Measurements from ENCODE around the gene ATAD3A.
"Not testable (repeated sequence)": the region's sequence is repeated elsewhere in the genome, so short reads cannot be mapped to it uniquely, and the experiment has no call there.

ATAD3A gene

DNA sequence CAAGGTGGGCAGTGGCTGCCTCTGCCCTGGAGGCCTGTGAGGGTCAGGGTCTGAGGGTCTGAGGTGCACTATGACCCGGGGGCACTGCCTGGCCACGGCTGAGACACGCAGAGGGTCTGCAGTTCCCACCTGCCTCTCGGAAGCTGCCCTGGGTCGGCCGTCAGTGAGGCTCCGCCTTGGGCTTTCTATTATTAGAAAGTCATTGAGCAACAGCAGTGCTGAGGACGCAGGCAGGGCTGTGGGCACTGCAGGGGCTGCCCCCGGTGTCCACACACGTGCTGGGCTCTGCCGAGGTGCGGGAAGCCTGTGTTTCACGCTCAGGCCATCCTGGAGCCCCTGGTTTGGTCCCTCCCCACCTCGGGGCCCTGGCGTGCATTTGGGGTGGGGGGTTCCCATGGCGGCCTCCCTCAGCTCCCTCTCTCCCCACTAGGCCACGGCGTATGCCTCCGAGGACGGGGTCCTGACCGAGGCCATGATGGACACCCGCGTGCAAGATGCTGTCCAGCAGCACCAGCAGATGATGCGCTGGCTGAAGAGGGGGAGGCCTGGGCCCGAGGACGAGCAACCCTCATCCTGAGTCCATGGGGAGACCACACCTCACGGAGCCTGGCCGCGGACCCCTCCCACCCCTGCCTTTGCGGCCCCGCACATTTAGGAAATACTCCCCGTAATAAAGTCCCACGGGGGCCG is 3.0 kb upstream of the ATAD3A start:
- peaks cover 23% of the 10 kb centered on the region for H3K4me1 Mint-ChIP-seq (ENCODE audit: low read depth)
- H3K27ac Mint-ChIP-seq: not testable (repeated sequence)

DNA sequence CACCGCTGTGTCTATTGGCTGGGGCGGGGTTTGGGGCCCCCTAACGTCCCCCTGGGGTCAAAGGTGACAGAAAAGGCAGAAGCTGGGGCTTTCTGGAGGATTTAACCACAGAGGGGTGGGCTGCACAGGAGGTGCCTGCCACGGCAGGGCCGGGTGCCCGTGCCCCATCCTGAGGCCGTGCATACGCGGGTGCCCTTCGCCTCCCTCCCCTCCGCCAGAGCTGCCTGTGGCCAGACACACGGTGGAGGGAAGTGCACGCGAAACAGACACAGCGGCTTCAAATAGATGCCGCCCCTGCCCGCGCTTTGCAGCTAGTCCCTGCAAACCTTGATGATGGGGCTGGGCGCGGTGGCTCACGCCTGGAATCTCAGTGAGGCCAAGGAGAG is 2.5 kb upstream of the ATAD3A start:
- H3K27me3 Mint-ChIP-seq (ENCODE audit: low read depth); H3K4me3 Mint-ChIP-seq; H3K36me3 Mint-ChIP-seq (ENCODE audit: low read depth); H3K27ac Mint-ChIP-seq; H3K9me3 Mint-ChIP-seq: not testable (repeated sequence)
- peaks cover 23% of the 10 kb centered on the region for H3K4me1 Mint-ChIP-seq (ENCODE audit: low read depth)

More for the DNA sequence above, 3.0 kb upstream of the ATAD3A start:
- not testable (repeated sequence) for H3K4me3 Mint-ChIP-seq; H3K36me3 Mint-ChIP-seq (ENCODE audit: low read depth); H3K9me3 Mint-ChIP-seq; H3K27me3 Mint-ChIP-seq (ENCODE audit: low read depth)

- Mint-ChIP-seq H3K27ac (peak overlapping the region; percentile 93), H3K36me3 (ENCODE audit: low read depth) (no peaks in the 10 kb centered on the region), H3K4me3 (peak overlapping the region; percentile 90), H3K4me1 (ENCODE audit: low read depth) (peaks cover 15% of the 10 kb centered on the region), H3K9me3 (no peaks in the 10 kb centered on the region), H3K27me3 (ENCODE audit: low read depth) (no peaks in the 10 kb centered on the region)
These were observed 940 bp upstream of the ATAD3A start for GRCh38 chr1:1510912-1511532.

DNA sequence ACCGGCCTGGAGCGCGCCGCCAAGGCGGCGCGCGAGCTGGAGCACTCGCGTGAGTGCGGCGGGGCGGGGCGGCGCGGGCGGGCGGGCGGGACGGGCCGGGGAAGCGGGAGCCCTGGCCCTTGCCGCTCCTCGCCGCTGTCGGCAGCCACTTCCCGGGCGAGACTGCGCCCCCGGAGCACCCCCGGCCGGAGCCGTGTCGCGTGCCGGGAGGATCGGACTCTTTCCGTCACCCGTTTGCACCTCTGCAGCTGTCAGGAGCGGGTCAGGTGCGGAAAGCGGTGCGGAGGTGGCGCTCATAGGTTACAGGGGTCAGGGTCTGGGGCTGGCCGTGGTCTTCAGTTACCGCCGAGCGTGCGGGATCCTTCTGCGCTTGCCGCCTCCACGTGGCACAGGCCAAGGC is 463 bp downstream of the ATAD3A start:
- peak overlapping the region; percentile 64 for H3K4me3 Mint-ChIP-seq
- H3K4me1 Mint-ChIP-seq (ENCODE audit: low read depth); H3K36me3 Mint-ChIP-seq (ENCODE audit: low read depth); H3K27ac Mint-ChIP-seq; H3K9me3 Mint-ChIP-seq; H3K27me3 Mint-ChIP-seq (ENCODE audit: low read depth): not testable (repeated sequence)

GRCh38 chr1:1513675-1514074 is 1.7 kb downstream of the ATAD3A start:
- H3K4me1 Mint-ChIP-seq (ENCODE audit: low read depth); H3K27me3 Mint-ChIP-seq (ENCODE audit: low read depth); H3K36me3 Mint-ChIP-seq (ENCODE audit: low read depth); H3K9me3 Mint-ChIP-seq: not testable (repeated sequence)
- Mint-ChIP-seq H3K27ac (peak overlapping the region; percentile 41), H3K4me3 (peak overlapping the region; percentile 64)

GRCh38 chr1:1514376-1514775 is 2.4 kb downstream of the ATAD3A start:
- not testable (repeated sequence) for H3K4me1 Mint-ChIP-seq (ENCODE audit: low read depth); H3K4me3 Mint-ChIP-seq; H3K27me3 Mint-ChIP-seq (ENCODE audit: low read depth); H3K36me3 Mint-ChIP-seq (ENCODE audit: low read depth); H3K9me3 Mint-ChIP-seq; H3K27ac Mint-ChIP-seq

DNA sequence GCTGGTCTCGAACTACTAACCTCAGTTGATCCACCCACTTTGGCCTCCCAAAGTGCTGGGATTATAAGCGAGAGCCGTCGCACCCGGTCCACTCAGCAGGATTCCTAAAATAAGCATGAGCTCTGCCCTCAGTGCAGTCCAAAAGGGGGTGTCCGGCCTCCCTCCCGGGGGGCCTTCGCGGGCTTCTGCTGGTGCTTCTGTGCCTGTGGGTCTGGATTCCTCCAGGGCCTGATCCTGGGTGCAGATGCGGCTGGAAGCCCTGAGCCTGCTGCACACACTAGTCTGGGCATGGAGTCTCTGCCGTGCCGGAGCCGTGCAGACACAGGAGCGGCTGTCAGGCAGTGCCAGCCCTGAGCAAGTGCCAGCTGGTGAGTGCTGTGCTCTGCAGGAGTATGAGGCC is 5.0 kb downstream of the ATAD3A start:
- not testable (repeated sequence) for H3K4me3 Mint-ChIP-seq; H3K4me1 Mint-ChIP-seq (ENCODE audit: low read depth); H3K9me3 Mint-ChIP-seq; H3K27me3 Mint-ChIP-seq (ENCODE audit: low read depth); H3K36me3 Mint-ChIP-seq (ENCODE audit: low read depth); H3K27ac Mint-ChIP-seq

DNA sequence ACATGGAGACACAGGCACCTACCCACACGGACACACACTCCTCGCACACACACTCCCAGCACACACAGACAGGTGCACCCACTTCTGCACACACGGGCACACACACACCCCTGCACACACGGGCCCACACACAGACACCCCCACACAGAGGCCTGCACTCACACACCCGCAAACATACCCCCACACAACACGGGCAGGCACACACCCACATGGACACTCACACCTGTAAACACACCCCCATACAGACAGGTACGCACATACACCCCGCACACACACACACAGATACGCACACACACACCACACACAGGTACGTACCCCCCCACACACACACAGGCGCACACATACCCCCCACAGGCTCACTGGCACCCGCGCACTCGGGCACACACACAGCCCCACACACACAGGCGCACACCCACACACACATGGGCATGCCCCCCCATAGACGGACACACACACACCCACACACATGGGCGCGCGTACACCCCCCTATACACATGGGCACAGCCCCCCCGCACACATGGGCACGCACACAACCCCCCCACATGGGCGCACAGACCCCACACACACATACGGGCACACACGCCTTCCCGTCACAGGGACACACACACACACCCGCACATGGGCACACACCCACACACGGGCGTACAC is 6.1 kb downstream of the ATAD3A start:
- H3K27ac Mint-ChIP-seq: no peak overlapping the region

GRCh38 chr1:1518621-1519007 is 6.7 kb downstream of the ATAD3A start:
- not testable (repeated sequence) for H3K9me3 Mint-ChIP-seq; H3K4me1 Mint-ChIP-seq (ENCODE audit: low read depth); H3K27ac Mint-ChIP-seq; H3K4me3 Mint-ChIP-seq; H3K27me3 Mint-ChIP-seq (ENCODE audit: low read depth); H3K36me3 Mint-ChIP-seq (ENCODE audit: low read depth)

More for the DNA sequence above, 6.1 kb downstream of the ATAD3A start:
- Mint-ChIP-seq H3K4me1 (ENCODE audit: low read depth) (peaks cover 2% of the 10 kb centered on the region), H3K9me3 (no peaks in the 10 kb centered on the region), H3K36me3 (ENCODE audit: low read depth) (peaks cover 8% of the 10 kb centered on the region), H3K4me3 (no peak overlapping the region), H3K27me3 (ENCODE audit: low read depth) (no peaks in the 10 kb centered on the region)

GRCh38 chr1:1519805-1520505 is 8.0 kb downstream of the ATAD3A start:
- H3K9me3 Mint-ChIP-seq; H3K4me1 Mint-ChIP-seq (ENCODE audit: low read depth); H3K27me3 Mint-ChIP-seq (ENCODE audit: low read depth); H3K27ac Mint-ChIP-seq; H3K36me3 Mint-ChIP-seq (ENCODE audit: low read depth); H3K4me3 Mint-ChIP-seq: not testable (repeated sequence)

DNA sequence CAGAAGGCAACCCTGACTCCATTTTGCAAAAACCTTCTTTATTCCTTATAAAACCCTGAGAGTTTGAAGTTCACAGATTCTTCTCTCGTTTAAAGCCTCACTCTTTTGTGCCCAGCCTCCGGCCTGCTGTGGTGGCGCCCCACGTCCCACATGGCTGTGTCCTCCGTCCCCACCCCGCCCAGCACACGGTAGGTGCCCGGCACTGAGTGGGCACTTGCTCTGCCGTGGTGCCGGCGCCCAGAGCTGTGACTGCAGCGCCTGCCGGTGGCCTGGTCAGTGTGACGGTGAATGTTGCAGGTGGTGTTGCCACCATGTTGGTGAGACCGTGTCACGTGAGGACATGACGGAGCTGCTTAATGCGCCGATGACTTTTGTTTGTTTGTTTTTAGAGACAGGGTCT is 9.4 kb downstream of the ATAD3A start:
- Mint-ChIP-seq H3K27ac (no peak overlapping the region), H3K36me3 (ENCODE audit: low read depth) (peaks cover 11% of the 10 kb centered on the region), H3K4me3 (no peak overlapping the region), H3K27me3 (ENCODE audit: low read depth) (no peaks in the 10 kb centered on the region), H3K4me1 (ENCODE audit: low read depth) (no peaks in the 10 kb centered on the region), H3K9me3 (no peaks in the 10 kb centered on the region)

DNA sequence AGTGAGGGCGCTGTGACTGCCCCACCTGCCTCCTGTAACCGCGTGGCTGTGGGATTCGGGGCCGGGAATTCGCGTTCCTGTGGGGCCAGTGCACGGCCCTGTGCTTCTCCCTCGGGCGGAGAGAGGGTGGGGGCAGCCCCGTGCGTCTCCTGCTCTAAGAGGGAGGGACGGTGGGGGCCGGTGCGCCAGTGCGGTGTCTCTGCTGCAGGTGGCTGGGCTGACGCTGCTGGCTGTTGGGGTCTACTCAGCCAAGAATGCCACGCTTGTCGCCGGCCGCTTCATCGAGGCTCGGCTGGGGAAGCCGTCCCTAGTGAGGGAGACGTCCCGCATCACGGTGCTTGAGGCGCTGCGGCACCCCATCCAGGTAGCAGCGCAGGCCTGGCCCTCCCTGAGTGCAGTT is 10.6 kb downstream of the ATAD3A start:
- H3K27me3 Mint-ChIP-seq (ENCODE audit: low read depth); H3K4me1 Mint-ChIP-seq (ENCODE audit: low read depth); H3K4me3 Mint-ChIP-seq; H3K27ac Mint-ChIP-seq; H3K9me3 Mint-ChIP-seq: not testable (repeated sequence)
- H3K36me3 Mint-ChIP-seq (ENCODE audit: low read depth): peaks cover 11% of the 10 kb centered on the region

- H3K4me3 Mint-ChIP-seq; H3K4me1 Mint-ChIP-seq (ENCODE audit: low read depth); H3K36me3 Mint-ChIP-seq (ENCODE audit: low read depth); H3K27ac Mint-ChIP-seq; H3K27me3 Mint-ChIP-seq (ENCODE audit: low read depth); H3K9me3 Mint-ChIP-seq: not testable (repeated sequence)
These were observed 11.3 kb downstream of the ATAD3A start for GRCh38 chr1:1523226-1523625.

- not testable (repeated sequence) for H3K4me1 Mint-ChIP-seq (ENCODE audit: low read depth); H3K4me3 Mint-ChIP-seq; H3K9me3 Mint-ChIP-seq; H3K27ac Mint-ChIP-seq; H3K36me3 Mint-ChIP-seq (ENCODE audit: low read depth); H3K27me3 Mint-ChIP-seq (ENCODE audit: low read depth)
These were observed 11.7 kb downstream of the ATAD3A start for GRCh38 chr1:1523651-1524050.

DNA sequence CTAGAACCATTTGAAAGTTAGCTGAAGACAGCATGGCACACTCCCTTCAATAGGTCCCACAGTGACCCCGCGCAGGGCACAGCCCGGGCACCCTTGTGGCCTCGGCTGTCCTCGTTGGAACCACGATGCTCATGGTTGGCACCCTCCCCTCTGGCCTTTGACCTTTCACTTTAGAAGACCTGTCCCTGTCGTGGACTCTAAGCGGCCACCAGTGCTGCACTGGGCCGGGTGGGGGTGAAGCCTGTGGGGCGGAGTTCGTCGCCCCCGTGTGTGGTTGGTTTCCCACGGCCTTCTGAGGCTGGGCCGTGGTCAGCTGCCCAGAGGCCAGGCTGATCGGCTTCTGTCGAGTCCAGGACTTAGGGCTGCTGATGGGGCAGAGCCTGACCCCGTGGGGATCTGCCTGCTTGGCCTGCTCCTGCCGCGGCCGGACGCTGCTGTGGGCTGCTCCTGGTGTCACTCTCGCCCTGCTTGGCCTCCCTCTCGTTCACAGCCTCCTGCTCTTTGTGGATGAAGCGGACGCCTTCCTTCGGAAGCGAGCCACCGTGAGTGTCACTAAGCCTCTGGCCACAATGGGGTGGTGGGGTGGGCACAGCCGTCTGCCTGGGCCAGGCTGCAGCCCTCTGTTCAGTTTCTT is 12.9 kb downstream of the ATAD3A start:
- H3K27ac Mint-ChIP-seq; H3K36me3 Mint-ChIP-seq (ENCODE audit: low read depth); H3K4me3 Mint-ChIP-seq; H3K27me3 Mint-ChIP-seq (ENCODE audit: low read depth); H3K4me1 Mint-ChIP-seq (ENCODE audit: low read depth); H3K9me3 Mint-ChIP-seq: not testable (repeated sequence)
